CD4-positive, alpha-beta T cell treated with Interleukin-6 at 100 ng/mL for 8 hours (primary cell): Measurements from ENCODE around the gene SPRYD3.
"Not testable (repeated sequence)": the region's sequence is repeated elsewhere in the genome, so short reads cannot be mapped to it uniquely, and the experiment has no call there.

Source experiments
- DNase-seq: peaks from one replicate; pipeline ENCODE4 v3.0.0-alpha.2; 2020; ENCODE audit warnings: mixed read lengths, low spot score

The SPRYD3 gene

GRCh38 chr12:53101931-53102781 is 23.0 kb upstream of the SPRYD3 start:
- no peak for DNase-seq

- no peak for DNase-seq
Observed at GRCh38 chr12:53101266-53101665, 22.1 kb upstream of the SPRYD3 start.

GRCh38 chr12:53100466-53101151 is 21.4 kb upstream of the SPRYD3 start:
- no peak for DNase-seq

GRCh38 chr12:53099071-53099882 is 20.1 kb upstream of the SPRYD3 start:
- peak; percentile 84 for DNase-seq

- DNase-seq = no peak
Observed at GRCh38 chr12:53098354-53098981, 19.3 kb upstream of the SPRYD3 start.

GRCh38 chr12:53097564-53098353 is 18.6 kb upstream of the SPRYD3 start, which contains the start of gene IGFBP6:
TSS of gene IGFBP6 (plus strand) at chr12:53097667. CDS start at chr12:53097718, 51 bp downstream.
- peak; percentile 37 for DNase-seq

- no peak for DNase-seq
Observed at GRCh38 chr12:53097207-53097563, 18.0 kb upstream of the SPRYD3 start.

- no peak for DNase-seq
Observed at GRCh38 chr12:53096759-53097158, 17.6 kb upstream of the SPRYD3 start.

GRCh38 chr12:53096089-53096741 is 17.0 kb upstream of the SPRYD3 start:
- no peak for DNase-seq

- DNase-seq = not testable (repeated sequence)
Observed at GRCh38 chr12:53095596-53095895, 16.4 kb upstream of the SPRYD3 start.

- DNase-seq = not testable (repeated sequence)
Observed at GRCh38 chr12:53094796-53095595, 15.8 kb upstream of the SPRYD3 start.

GRCh38 chr12:53094394-53094787 is 15.2 kb upstream of the SPRYD3 start:
- no peak for DNase-seq

- no peak for DNase-seq
Observed at GRCh38 chr12:53093777-53094393, 14.7 kb upstream of the SPRYD3 start.

- no peak for DNase-seq
Observed at GRCh38 chr12:53091756-53092155, 12.6 kb upstream of the SPRYD3 start.

GRCh38 chr12:53090554-53090953 is 11.4 kb upstream of the SPRYD3 start:
- DNase-seq = no peak

- no peak for DNase-seq
Observed at GRCh38 chr12:53090105-53090504, 10.9 kb upstream of the SPRYD3 start.

- DNase-seq = no peak
Observed at GRCh38 chr12:53086361-53086760, 7.2 kb upstream of the SPRYD3 start.

GRCh38 chr12:53082637-53083175 is 3.5 kb upstream of the SPRYD3 start:
- no peak for DNase-seq
